Loucy (cell line): ENCODE measurements around the gene SH3BP1.

Experiments used
- EZH2phosphoT487 ChIP-seq: fragments of 200-600 bp; IDR thresholded peaks from 2 replicates; pipeline ENCODE4 v1.6.1; 2018; ENCODE audit warnings: antibody characterized with exemption, mild to moderate bottlenecking, moderate library complexity, borderline replicate concordance
- TF ChIP-seq, protein P1 (sequence below): fragments of 200-600 bp; sonication (generic); conservative IDR thresholded peaks from 2 replicates; pipeline ENCODE4 v1.5.1; 2014; ENCODE audit warnings: mild to moderate bottlenecking, antibody characterized with exemption, low read length

- TF ChIP-seq, protein P1, sequence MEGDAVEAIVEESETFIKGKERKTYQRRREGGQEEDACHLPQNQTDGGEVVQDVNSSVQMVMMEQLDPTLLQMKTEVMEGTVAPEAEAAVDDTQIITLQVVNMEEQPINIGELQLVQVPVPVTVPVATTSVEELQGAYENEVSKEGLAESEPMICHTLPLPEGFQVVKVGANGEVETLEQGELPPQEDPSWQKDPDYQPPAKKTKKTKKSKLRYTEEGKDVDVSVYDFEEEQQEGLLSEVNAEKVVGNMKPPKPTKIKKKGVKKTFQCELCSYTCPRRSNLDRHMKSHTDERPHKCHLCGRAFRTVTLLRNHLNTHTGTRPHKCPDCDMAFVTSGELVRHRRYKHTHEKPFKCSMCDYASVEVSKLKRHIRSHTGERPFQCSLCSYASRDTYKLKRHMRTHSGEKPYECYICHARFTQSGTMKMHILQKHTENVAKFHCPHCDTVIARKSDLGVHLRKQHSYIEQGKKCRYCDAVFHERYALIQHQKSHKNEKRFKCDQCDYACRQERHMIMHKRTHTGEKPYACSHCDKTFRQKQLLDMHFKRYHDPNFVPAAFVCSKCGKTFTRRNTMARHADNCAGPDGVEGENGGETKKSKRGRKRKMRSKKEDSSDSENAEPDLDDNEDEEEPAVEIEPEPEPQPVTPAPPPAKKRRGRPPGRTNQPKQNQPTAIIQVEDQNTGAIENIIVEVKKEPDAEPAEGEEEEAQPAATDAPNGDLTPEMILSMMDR = no peak
- no peak for TF ChIP-seq EZH2phosphoT487
Observed at GRCh38 chr22:37640591-37641560, 1.4 kb downstream of the SH3BP1 start.
